ENCODE data around the gene THSD7B.

Gene THSD7B

DNA sequence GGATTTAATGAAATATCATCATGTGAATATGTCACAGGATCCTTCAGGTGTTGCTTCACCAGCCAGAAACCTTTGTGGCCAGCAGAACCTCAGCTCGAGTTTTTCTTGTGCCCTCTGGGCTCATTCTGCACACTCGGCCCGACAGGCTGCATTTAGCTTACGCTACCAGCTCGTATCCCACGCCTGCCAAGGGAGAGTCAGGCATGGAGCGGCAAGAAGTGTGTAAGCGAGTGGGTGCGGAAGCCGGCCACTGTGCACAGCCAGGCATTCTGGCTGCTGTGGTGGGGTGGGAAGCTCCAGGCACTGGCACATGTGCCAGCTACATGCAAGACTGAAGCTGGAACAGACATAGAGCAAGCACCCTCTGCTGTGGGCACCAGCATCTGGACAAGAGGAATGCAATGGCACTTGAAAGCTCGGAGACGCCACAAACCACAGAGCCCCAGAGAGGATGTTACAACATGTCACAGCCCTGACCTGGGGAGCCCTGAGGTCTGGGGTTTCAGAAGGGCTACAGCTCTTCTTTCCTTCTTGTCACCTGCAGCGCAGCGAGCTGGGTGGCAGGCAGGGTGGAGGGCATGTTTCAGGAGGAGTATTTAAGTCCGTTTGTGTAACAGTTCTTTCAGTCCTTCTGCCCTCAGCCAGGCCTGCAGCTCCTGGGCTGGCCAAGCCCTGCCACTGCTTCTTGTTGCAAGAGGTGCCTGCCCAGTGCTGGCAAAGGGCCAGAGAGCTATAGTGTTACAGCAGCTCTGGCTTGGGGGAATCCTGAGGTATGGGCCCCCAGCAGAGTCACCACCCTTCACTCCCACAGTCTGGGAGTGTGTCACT is 941.7 kb downstream of the THSD7B start:
- no peak for DNase-seq

DNA sequence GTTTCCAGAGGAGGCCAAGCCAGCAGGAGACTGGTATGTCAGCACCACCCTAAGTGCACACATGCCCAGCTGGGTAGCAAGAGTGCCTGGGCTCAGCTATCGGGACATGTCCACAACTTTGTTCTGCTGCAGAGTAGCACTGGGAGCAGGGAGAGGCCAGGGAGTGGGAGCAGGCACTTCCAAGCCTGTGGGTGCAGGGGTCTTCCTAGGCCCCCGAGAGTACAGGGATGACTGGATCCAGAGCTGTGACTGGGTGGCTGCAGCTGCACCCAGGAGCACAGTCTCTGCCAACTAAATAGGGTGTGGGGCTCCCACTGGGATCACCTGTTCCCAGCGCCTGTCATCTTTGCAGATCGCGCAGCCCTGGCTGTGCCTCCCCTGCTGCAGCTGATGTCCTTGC is 943.0 kb downstream of the THSD7B start:
- no peak for DNase-seq

DNA sequence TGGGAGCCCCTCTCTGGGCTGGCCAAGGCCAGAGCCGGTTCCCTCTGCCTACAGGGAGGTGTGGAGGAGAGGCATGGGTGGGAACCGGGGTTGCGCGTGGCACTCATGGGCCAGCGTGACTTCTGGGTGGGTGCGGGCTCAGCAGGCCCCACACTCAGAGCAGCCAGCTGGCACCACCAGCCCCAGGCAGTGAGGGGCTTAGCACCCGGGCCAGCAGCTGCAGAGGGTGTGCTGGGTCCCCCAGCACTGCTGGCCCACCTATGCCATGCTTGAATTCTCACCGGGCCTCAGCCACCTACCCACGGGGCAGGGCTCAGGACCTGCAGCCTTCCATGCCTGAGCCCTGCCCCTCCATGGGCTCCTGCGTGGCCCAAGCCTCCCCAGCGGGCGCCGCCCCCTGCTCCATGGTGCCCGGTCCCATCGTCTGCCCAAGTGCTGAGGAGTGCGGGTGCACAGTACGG is 950.4 kb downstream of the THSD7B start:
- no peak for DNase-seq

DNA sequence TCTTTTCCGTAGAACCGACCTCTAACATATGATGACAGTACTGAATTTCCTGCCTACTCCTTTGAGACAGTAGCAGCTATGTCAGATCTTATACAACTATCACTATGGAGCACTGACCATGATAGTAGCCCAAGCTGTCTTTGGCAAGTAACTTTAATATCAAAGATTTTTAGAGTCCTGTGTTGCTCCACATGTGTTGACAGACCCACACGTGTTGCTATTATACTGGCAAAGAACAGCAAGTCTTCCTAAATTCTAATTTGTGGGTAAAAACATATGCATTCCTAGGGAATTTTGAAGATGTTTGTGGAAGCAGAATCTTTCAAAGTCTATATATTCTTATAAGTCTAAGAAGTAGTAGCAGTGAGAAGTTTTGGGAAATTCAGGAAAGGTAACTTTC is 953.4 kb downstream of the THSD7B start:
- no peak for DNase-seq

DNA sequence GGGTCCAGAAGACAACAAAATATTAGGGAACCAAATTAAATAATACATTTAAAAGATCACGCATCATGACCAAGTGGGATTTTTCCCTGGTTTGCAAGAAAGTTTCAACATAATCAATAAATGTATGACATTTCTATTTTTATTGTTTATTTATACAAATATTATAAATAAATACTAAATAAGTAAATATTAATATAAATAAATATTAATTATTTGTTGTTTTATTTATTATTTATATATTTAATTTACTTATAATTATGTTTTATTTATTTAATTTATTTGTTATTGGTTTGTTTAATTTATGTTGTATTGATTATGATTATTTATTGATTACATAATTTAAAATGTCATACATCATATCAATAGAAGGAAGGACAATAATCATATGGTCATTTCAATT is 956.4 kb downstream of the THSD7B start:
- no peak for DNase-seq

DNA sequence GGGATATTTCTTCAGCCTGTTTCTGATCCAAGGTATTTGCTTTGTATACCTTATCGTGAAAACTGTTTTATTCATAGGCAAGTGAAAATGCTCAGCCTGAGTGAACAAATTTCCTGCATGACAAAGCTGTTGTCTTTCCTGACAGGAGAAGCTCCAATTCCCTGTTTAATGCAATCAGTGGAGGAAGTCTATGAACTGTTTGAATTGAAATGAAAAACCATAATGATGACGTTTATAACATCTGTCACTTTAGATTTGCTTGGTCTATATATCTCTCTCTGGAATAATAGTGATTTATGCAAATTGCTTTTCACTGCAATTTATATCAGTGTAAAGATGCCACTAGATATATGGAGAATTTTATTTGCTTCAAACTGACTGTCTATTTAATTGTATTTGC is 959.6 kb downstream of the THSD7B start:
- DNase-seq, result no peak

Measured in suppressor macrophage (primary cell).